Mesendoderm (in vitro differentiated cells): Measurements from ENCODE around the gene HTD2.

Experiments
- DNase-seq: peaks from one replicate; pipeline ENCODE4 v3.0.0; 2013
- H2AK5ac ChIP-seq: 2 replicates; pipeline ENCODE4 v1.6.1; 2013; ENCODE audit warnings: low read length, inconsistent platforms
- H2BK120ac ChIP-seq: 2 replicates; pipeline ENCODE4 v1.6.1; 2013; ENCODE audit warnings: low read depth, mild to moderate bottlenecking, low read length, moderate library complexity, mixed read lengths
- H2BK15ac ChIP-seq: replicated peaks from 2 replicates; pipeline ENCODE4 v1.6.1; 2013; ENCODE audit warnings: low read depth, mild to moderate bottlenecking, moderate library complexity
- H2BK5ac ChIP-seq: 2 replicates; pipeline ENCODE4 v1.6.1; 2013; ENCODE audit warnings: low read length, inconsistent platforms
- H3K18ac ChIP-seq: 2 replicates; pipeline ENCODE4 v1.6.1; 2013; ENCODE audit warnings: mild to moderate bottlenecking, low read length, mixed read lengths
- H3K23ac ChIP-seq: one replicate; pipeline ENCODE4 v1.6.1; 2013; ENCODE audit warnings: low read length
- H3K27ac ChIP-seq: 2 replicates; pipeline ENCODE4 v1.5.1; 2013; ENCODE audit warnings: low read depth, mild to moderate bottlenecking, inconsistent platforms, low read length, moderate library complexity
- H3K27me3 ChIP-seq: 2 replicates; pipeline ENCODE4 v1.6.1; 2013; ENCODE audit warnings: low read length, control low read depth, mild to moderate bottlenecking, inconsistent platforms; ENCODE audit not compliant: insufficient read depth, poor library complexity
- H3K36me3 ChIP-seq: 2 replicates; pipeline ENCODE4 v1.6.1; 2013; ENCODE audit warnings: low read length, inconsistent platforms; ENCODE audit not compliant: control insufficient read depth, insufficient read depth
- H3K4ac ChIP-seq: one replicate; pipeline ENCODE4 v1.6.1; 2013; ENCODE audit warnings: low read depth, mild to moderate bottlenecking, low read length, moderate library complexity
- H3K4me1 ChIP-seq: 2 replicates; pipeline ENCODE4 v1.6.1; 2013; ENCODE audit warnings: low read depth, low read length, inconsistent platforms; ENCODE audit not compliant: control insufficient read depth
- H3K4me2 ChIP-seq: 2 replicates; pipeline ENCODE4 v1.6.1; 2013; ENCODE audit warnings: low read length
- H3K4me3 ChIP-seq: 2 replicates; pipeline ENCODE4 v1.5.1; 2013; ENCODE audit warnings: mild to moderate bottlenecking, low read length
- H3K56ac ChIP-seq: one replicate; pipeline ENCODE4 v1.6.1; 2013; ENCODE audit warnings: low read length
- H3K79me1 ChIP-seq: 2 replicates; pipeline ENCODE4 v1.6.1; 2013; ENCODE audit warnings: low read length, inconsistent platforms
- H3K79me2 ChIP-seq: 2 replicates; pipeline ENCODE4 v1.6.1; 2013; ENCODE audit warnings: mild to moderate bottlenecking, low read length; ENCODE audit not compliant: control insufficient read depth, insufficient read depth
- H3K9ac ChIP-seq: 2 replicates; pipeline ENCODE4 v1.6.1; 2013; ENCODE audit warnings: low read length, inconsistent platforms
- H4K5ac ChIP-seq: one replicate; pipeline ENCODE4 v1.6.1; 2013; ENCODE audit warnings: low read length
- H4K8ac ChIP-seq: one replicate; pipeline ENCODE4 v1.6.1; 2013; ENCODE audit warnings: low read depth, mild to moderate bottlenecking, control low read depth, low read length, moderate library complexity
- WGBS: extraction: QIAGEN DNeasy Blood & Tissue Kit; methylation state at CpG from one replicate; pipeline ENCODE4 v1.1.7; 2013; ENCODE audit warnings: low lambda C conversion rate, missing lambda C conversion rate; ENCODE audit not compliant: insufficient coverage; ENCODE audit errors: extremely low coverage; 5-methylcytosine and 5-hydroxymethylcytosine counted together

HTD2 gene

GRCh38 chr3:58358092-58358491, 51.8 kb downstream of the HTD2 start:
- DNase-seq: no peak
- no peak overlapping the region for H3K27ac ChIP-seq
- whole genome bisulfite sequencing: no CpG with 5 or more reads among the region's 3 CpGs

GRCh38 chr3:58358808-58359207, 52.5 kb downstream of the HTD2 start:
- Histone ChIP-seq H3K36me3 (no peaks in the 10 kb centered on the region), H2BK120ac (no peak overlapping the region), H4K5ac (no peak overlapping the region), H4K8ac (no peak overlapping the region), H3K4me1 (no peaks in the 10 kb centered on the region), H3K79me1 (no peaks in the 10 kb centered on the region), H3K18ac (no peak overlapping the region), H3K4me2 (no peak overlapping the region), H3K23ac (no peak overlapping the region), H3K9ac (no peak overlapping the region), H3K4ac (no peak overlapping the region), H3K79me2 (no peaks in the 10 kb centered on the region), H2BK15ac (no peak overlapping the region), H2BK5ac (no peak overlapping the region), H3K4me3 (no peak overlapping the region), H3K27ac (no peak overlapping the region), H3K27me3 (no peaks in the 10 kb centered on the region), H2AK5ac (no peak overlapping the region), H3K56ac (no peak overlapping the region)
- no peak for DNase-seq
- WGBS: no CpG with 5 or more reads among the region's 4 CpGs

More at GRCh38 chr3:58358092-58358491, 51.8 kb downstream of the HTD2 start:
- no peak overlapping the region for H3K9ac ChIP-seq
- no peak overlapping the region for H3K4me2 ChIP-seq
- no peak overlapping the region for H2BK15ac ChIP-seq
- H3K18ac ChIP-seq: no peak overlapping the region
- H3K4ac ChIP-seq: no peak overlapping the region
- H2BK120ac ChIP-seq: no peak overlapping the region
- H3K23ac ChIP-seq: no peak overlapping the region
- H3K79me1 ChIP-seq: no peaks in the 10 kb centered on the region
- no peak overlapping the region for H4K8ac ChIP-seq
- H3K4me3 ChIP-seq: no peak overlapping the region
- no peak overlapping the region for H3K56ac ChIP-seq
- no peak overlapping the region for H2AK5ac ChIP-seq
- no peaks in the 10 kb centered on the region for H3K27me3 ChIP-seq
- H3K36me3 ChIP-seq: no peaks in the 10 kb centered on the region
- no peaks in the 10 kb centered on the region for H3K4me1 ChIP-seq
- no peak overlapping the region for H2BK5ac ChIP-seq
- H3K79me2 ChIP-seq: no peaks in the 10 kb centered on the region
- no peak overlapping the region for H4K5ac ChIP-seq

- WGBS: no CpG with 5 or more reads among the region's 4 CpGs
- no peaks in the 10 kb centered on the region for H3K27me3 ChIP-seq
Measured at GRCh38 chr3:58359621-58360020, 53.3 kb downstream of the HTD2 start.

GRCh38 chr3:58361866-58362265, 55.5 kb downstream of the HTD2 start:
- no peak overlapping the region for H3K4me3 ChIP-seq
- H3K27ac ChIP-seq: no peak overlapping the region
- no peaks in the 10 kb centered on the region for H3K79me2 ChIP-seq
- H3K36me3 ChIP-seq: no peaks in the 10 kb centered on the region
- no peaks in the 10 kb centered on the region for H3K79me1 ChIP-seq
- no peak overlapping the region for H4K8ac ChIP-seq
- no peak overlapping the region for H2BK5ac ChIP-seq
- no peak overlapping the region for H2BK15ac ChIP-seq
- no peak for DNase-seq
- no peak overlapping the region for H4K5ac ChIP-seq
- H2BK120ac ChIP-seq: no peak overlapping the region
- no peak overlapping the region for H3K56ac ChIP-seq
- no peaks in the 10 kb centered on the region for H3K27me3 ChIP-seq
- no peak overlapping the region for H3K18ac ChIP-seq
- no peak overlapping the region for H3K4ac ChIP-seq
- no peak overlapping the region for H2AK5ac ChIP-seq
- H3K23ac ChIP-seq: no peak overlapping the region
- no peak overlapping the region for H3K4me2 ChIP-seq
- H3K4me1 ChIP-seq: peaks cover 2% of the 10 kb centered on the region
- H3K9ac ChIP-seq: no peak overlapping the region

More at GRCh38 chr3:58359621-58360020, 53.3 kb downstream of the HTD2 start:
- Histone ChIP-seq H3K79me2 (no peaks in the 10 kb centered on the region), H2BK120ac (no peak overlapping the region), H4K8ac (no peak overlapping the region), H3K4me1 (no peaks in the 10 kb centered on the region), H3K4me3 (no peak overlapping the region), H3K23ac (no peak overlapping the region), H3K9ac (no peak overlapping the region), H3K36me3 (no peaks in the 10 kb centered on the region), H2AK5ac (no peak overlapping the region), H4K5ac (no peak overlapping the region), H2BK5ac (no peak overlapping the region), H3K27ac (no peak overlapping the region), H3K79me1 (no peaks in the 10 kb centered on the region), H3K4me2 (no peak overlapping the region), H3K18ac (no peak overlapping the region), H3K56ac (no peak overlapping the region), H3K4ac (no peak overlapping the region), H2BK15ac (no peak overlapping the region)
- no peak for DNase-seq

- Histone ChIP-seq H4K5ac (no peak overlapping the region), H3K27ac (no peak overlapping the region), H3K36me3 (no peaks in the 10 kb centered on the region), H2BK5ac (no peak overlapping the region), H2AK5ac (no peak overlapping the region), H3K79me1 (no peaks in the 10 kb centered on the region), H2BK120ac (no peak overlapping the region), H3K27me3 (no peaks in the 10 kb centered on the region), H3K18ac (no peak overlapping the region), H4K8ac (no peak overlapping the region), H3K56ac (no peak overlapping the region), H3K4me1 (peaks cover 2% of the 10 kb centered on the region), H2BK15ac (no peak overlapping the region), H3K9ac (no peak overlapping the region), H3K4me3 (no peak overlapping the region), H3K4me2 (no peak overlapping the region), H3K79me2 (no peaks in the 10 kb centered on the region), H3K4ac (no peak overlapping the region), H3K23ac (no peak overlapping the region)
- DNase-seq: no peak
- no CpG with 5 or more reads among the region's 1 CpG for WGBS
Measured at GRCh38 chr3:58366699-58367098, 60.4 kb downstream of the HTD2 start.

- no peak overlapping the region for H2BK120ac ChIP-seq
- WGBS: no CpG with 5 or more reads among the region's 1 CpG
- no peak overlapping the region for H3K23ac ChIP-seq
- H3K4ac ChIP-seq: no peak overlapping the region
- no peaks in the 10 kb centered on the region for H3K36me3 ChIP-seq
- H3K79me1 ChIP-seq: no peaks in the 10 kb centered on the region
- no peak overlapping the region for H4K8ac ChIP-seq
- H3K27me3 ChIP-seq: no peaks in the 10 kb centered on the region
- H3K79me2 ChIP-seq: no peaks in the 10 kb centered on the region
- no peak overlapping the region for H3K18ac ChIP-seq
- no peak overlapping the region for H4K5ac ChIP-seq
- H2BK5ac ChIP-seq: no peak overlapping the region
- H2AK5ac ChIP-seq: no peak overlapping the region
- no peak overlapping the region for H3K4me3 ChIP-seq
- no peak overlapping the region for H3K56ac ChIP-seq
- no peak overlapping the region for H3K9ac ChIP-seq
- H3K27ac ChIP-seq: no peak overlapping the region
- no peak overlapping the region for H3K4me2 ChIP-seq
- H2BK15ac ChIP-seq: no peak overlapping the region
- H3K4me1 ChIP-seq: peaks cover 2% of the 10 kb centered on the region
- DNase-seq: no peak
Measured at GRCh38 chr3:58369038-58369437, 62.7 kb downstream of the HTD2 start.
